Fibroblast of villous mesenchyme (primary cell): ENCODE data around the gene ZNF804B. TPM values are rescaled to one million over a fixed set of nuclear protein-coding genes. Genes with fewer than 3 reads are reported as not detected.

Source experiments
- DNase-seq: peaks from one replicate; pipeline ENCODE4 v3.0.0-alpha.2; 2010; ENCODE audit warnings: low read depth
- H3K4me3 ChIP-seq: 2 replicates; pipeline ENCODE4 v1.5.1; 2011; ENCODE audit warnings: low read depth, mild to moderate bottlenecking, low read length
- total RNA-seq: library from RNA; depleted of rRNA; stranded (reverse); fragments of >200 nt; gene quantifications from 2 replicates; pipeline ENCODE4 v1.2.3, GENCODE V29; 2012
- TF ChIP-seq, protein P1 (sequence below): IDR thresholded peaks from 2 replicates; pipeline ENCODE4 v1.5.1; 2012; ENCODE audit warnings: low read depth, mild to moderate bottlenecking, low read length; ENCODE audit not compliant: insufficient read depth

Gene ZNF804B
- total RNA-seq, 1 donor, result not detected

DNA sequence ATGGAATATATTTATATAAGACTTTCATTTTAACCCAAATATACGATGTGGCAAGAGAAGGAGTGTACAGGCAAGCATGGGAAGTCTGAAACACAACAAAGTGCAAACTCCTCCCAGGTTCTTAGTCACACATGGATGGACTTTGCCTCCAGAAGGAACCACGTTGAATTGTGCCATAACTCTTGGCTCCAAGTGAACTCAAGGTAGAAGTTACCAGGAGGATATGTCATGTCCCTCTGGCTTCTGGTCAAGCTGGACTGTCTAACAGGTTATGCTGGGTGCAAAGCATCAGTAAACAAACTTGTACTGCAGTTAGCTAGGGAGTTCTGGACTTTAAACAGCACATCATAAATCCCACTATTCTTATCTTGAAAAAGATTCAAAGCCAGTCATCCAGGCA lies 364.4 kb downstream of the ZNF804B start:
- no peak overlapping the region for H3K4me3 ChIP-seq
- no peak for DNase-seq
- TF ChIP-seq, protein P1, sequence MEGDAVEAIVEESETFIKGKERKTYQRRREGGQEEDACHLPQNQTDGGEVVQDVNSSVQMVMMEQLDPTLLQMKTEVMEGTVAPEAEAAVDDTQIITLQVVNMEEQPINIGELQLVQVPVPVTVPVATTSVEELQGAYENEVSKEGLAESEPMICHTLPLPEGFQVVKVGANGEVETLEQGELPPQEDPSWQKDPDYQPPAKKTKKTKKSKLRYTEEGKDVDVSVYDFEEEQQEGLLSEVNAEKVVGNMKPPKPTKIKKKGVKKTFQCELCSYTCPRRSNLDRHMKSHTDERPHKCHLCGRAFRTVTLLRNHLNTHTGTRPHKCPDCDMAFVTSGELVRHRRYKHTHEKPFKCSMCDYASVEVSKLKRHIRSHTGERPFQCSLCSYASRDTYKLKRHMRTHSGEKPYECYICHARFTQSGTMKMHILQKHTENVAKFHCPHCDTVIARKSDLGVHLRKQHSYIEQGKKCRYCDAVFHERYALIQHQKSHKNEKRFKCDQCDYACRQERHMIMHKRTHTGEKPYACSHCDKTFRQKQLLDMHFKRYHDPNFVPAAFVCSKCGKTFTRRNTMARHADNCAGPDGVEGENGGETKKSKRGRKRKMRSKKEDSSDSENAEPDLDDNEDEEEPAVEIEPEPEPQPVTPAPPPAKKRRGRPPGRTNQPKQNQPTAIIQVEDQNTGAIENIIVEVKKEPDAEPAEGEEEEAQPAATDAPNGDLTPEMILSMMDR, result no peak

DNA sequence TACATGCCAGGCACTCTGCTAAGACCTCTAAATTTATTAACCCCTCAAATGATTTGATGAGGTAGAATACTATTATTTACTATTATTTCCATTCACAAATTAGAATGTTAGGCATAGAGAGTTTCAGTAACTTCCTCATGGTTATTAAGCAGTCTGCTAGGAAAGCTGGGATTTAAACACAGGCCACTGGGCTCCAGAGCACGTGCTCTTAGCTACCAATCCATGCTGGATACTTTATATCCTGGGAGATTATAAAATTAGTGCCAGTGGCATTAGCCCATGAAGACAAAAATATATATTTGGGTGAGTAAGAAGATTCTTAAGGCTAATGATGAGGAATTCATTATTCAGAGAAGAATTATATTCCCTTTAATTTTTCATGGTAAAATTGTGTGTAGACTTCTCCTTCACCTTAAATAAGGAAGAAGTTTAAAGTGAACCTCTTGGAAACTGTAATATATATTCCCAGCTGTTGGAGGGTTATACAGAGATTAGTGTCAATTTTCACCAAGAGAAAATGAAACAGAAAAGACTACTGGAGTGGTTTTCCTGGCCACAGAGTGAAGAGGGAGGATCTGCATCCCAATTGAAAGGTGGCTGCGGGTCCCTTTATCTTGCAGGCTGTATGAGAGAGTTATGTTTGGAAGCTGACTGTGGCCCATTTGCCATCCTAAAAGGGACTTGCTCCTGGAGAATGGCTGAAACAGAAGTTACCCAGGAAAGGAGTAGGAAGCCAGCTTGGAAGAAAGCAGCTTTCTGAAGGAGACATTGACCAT lies 370.3 kb downstream of the ZNF804B start:
- no peak for DNase-seq
- no peak overlapping the region for H3K4me3 ChIP-seq
- TF ChIP-seq, protein P1, result no peak

DNA sequence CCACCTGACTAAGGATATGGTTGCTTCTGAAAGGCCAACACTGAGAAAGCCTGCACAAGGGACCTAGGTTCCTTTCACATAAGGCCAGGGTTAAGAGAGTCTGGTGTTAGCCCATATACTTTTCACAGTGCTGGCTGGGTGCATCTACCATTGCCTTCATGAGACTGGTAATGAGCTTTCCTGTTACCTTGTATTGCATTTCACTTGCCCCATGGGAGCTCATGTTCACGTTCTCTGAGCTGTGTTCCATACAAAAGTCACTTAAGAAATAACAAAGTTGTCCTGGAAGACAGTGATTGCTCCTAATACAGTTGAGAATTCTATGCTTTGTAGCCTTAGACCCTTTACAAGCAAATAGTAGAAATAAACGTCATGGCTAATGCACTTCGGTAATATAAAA lies 373.9 kb downstream of the ZNF804B start:
- no peak for DNase-seq
- H3K4me3 ChIP-seq, result no peak overlapping the region
- TF ChIP-seq, protein P1, result no peak

DNA sequence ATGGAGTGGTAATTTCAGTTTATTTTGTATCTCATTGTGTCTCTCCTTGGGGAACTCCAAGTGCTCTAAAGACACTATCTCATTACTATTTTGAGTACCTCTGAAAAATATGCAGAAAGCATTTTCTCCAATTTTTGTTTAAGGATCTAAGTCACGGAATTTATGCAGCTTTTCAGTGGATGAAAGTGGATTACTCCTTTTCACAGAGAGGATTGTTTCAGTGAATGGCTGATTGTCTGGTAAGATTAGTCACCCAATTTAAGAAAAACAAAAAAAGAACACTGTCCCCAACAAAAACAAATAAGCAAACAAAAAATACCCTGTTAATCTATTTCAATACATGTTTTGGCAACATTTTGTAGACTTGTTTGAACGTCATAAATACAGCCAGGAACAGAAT lies 374.3 kb downstream of the ZNF804B start:
- no peak for DNase-seq
- no peak overlapping the region for H3K4me3 ChIP-seq
- TF ChIP-seq, protein P1, result no peak

DNA sequence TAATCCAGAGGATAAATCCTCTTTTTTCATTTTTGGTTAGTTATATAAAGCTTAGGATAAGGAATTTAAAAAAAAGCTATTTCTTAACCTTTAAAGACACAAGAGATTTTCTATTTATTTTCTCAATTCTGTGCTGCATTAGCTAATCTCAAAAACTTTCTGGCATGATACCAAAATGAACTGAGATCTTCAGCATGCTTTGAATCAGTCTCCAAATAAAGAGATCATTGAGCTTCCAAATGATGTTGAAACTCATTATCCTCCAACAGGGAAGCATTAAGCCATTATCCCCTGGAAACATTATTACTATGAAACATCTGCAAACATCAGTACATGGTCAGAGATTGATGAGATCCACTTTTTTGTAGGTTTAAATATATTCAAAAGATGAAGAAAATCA lies 386.3 kb downstream of the ZNF804B start:
- no peak for DNase-seq
- TF ChIP-seq, protein P1, result no peak
- no peak overlapping the region for H3K4me3 ChIP-seq

DNA sequence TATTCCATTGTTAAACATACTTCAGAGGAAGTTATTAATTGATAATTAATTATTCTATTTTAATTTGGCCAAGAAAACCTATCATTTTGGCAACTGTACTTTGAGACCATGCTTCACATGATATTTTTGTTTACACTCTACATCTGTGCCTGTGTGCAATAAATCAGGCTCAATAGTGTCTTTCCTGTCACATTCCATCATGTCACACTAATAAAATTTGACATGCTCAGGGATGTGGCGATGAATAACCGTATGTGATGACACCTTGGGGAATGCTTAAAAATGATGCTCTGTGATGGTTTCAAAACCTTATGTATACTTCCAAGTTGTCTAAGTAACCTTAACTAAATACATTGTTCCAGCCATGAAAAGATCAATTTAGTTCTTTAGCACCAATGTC lies 400.6 kb downstream of the ZNF804B start:
- no peak for DNase-seq
- no peak overlapping the region for H3K4me3 ChIP-seq
- TF ChIP-seq, protein P1, result no peak

DNA sequence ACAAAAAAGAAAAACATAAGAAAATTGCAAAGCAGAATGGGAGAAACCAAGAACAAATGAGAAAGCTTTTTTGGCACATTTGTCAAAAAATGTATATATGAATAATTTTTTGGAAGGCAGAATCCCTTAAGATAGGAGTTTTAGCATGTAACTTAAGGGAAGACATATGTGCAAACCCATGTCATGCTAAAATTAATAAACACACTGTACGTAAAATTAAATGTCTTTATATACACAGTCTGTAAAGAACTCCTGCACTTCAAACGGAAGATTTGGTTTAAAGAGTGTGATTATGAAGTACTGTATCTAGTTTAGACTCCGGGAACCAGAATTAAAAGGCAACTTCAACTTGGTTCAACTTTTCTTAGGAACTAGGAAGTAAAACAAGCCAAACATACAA lies 405.9 kb downstream of the ZNF804B start:
- no peak for DNase-seq
- H3K4me3 ChIP-seq, result no peak overlapping the region
- TF ChIP-seq, protein P1, result no peak
